K562 (cell line): Measurements from ENCODE around the gene LRRC74B. TPM values are rescaled to one million over a fixed set of nuclear protein-coding genes. Genes with fewer than 3 reads are reported as not detected.

ENCODE experiments used
- BCLAF1 ChIP-seq, 2 experiments: fragments of 450-650 bp in 1 of 2; IDR thresholded peaks; 2 replicates each; pipeline ENCODE4 v1.6.1; 2011 to 2017; ENCODE audit warnings: low read depth in 2 of 2, antibody characterized with exemption in 1 of 2, borderline replicate concordance in 1 of 2, low read length in 1 of 2, mild to moderate bottlenecking in 1 of 2, mixed read lengths in 1 of 2; ENCODE audit not compliant: control insufficient read depth in 1 of 2
- CBFA2T3 ChIP-seq: fragments of 450-650 bp; IDR thresholded peaks from 2 replicates; pipeline ENCODE4 v1.6.1; 2017
- CREB3L1 ChIP-seq: fragments of 450-650 bp; IDR thresholded peaks from 2 replicates; pipeline ENCODE4 v1.6.1; 2014; ENCODE audit warnings: low read depth, mild to moderate bottlenecking, moderate library complexity, borderline replicate concordance
- CTBP1 ChIP-seq: fragments of 450-650 bp; IDR thresholded peaks from 2 replicates; pipeline ENCODE4 v1.6.1; 2016; ENCODE audit warnings: borderline replicate concordance
- FOS ChIP-seq: IDR thresholded peaks from 3 replicates; pipeline ENCODE4 v1.6.1; 2011; ENCODE audit not compliant: insufficient read length; ENCODE audit errors: extremely low read depth
- FOXA3 ChIP-seq, 2 experiments: fragments of 450-650 bp in 1 of 2; sonication (generic) in 1 of 2; formaldehyde crosslinking; IDR thresholded peaks in 1 of 2; conservative IDR thresholded peaks in 1 of 2; 2 replicates each; pipeline versions ENCODE4 v1.4.0 to v1.8.0; 2020 to 2022; ENCODE audit warnings: mild to moderate bottlenecking in 2 of 2, missing genetic modification reagents in 1 of 2
- ID3 ChIP-seq, 2 experiments: fragments of 250-450 bp in 1 of 2; fragments of 450-650 bp in 1 of 2; sonication (Bioruptor Pico) in 1 of 2; IDR thresholded peaks; 2 replicates each; pipeline versions ENCODE4 v1.6.1 to v1.8.0; 2016 to 2021; ENCODE audit warnings: mild to moderate bottlenecking in 2 of 2, moderate library complexity in 2 of 2, missing compliant biosample characterization in 1 of 2, missing genetic modification characterization in 1 of 2
- KLF13 ChIP-seq: fragments of 450-650 bp; IDR thresholded peaks from 2 replicates; pipeline ENCODE4 v1.6.1; 2016; ENCODE audit warnings: missing genetic modification characterization, low read depth, mild to moderate bottlenecking, missing compliant biosample characterization, moderate library complexity, borderline replicate concordance
- KLF16 ChIP-seq: IDR thresholded peaks from 2 replicates; pipeline ENCODE4 v1.6.1; 2016; ENCODE audit warnings: antibody characterized with exemption
- SMAD2 ChIP-seq: fragments of 150-350 bp; IDR thresholded peaks from 2 replicates; pipeline ENCODE4 v1.6.1; 2014; ENCODE audit warnings: low read depth, mild to moderate bottlenecking, low read length
- SMARCA5 ChIP-seq: fragments of 450-650 bp; IDR thresholded peaks from 2 replicates; pipeline ENCODE4 v1.6.1; 2016
- SP2 ChIP-seq: IDR thresholded peaks from 2 replicates; pipeline ENCODE4 v1.6.1; 2011; ENCODE audit warnings: mild to moderate bottlenecking, low read depth, low read length, moderate library complexity; ENCODE audit not compliant: poor library complexity, severe bottlenecking; ENCODE audit errors: extremely low read depth
- SRF ChIP-seq, 2 experiments: fragments of 250-450, 450-650 bp in 1 of 2; sonication (Bioruptor Pico) in 1 of 2; sonication (generic) in 1 of 2; formaldehyde crosslinking; IDR thresholded peaks; 2 replicates each; pipeline versions ENCODE4 v1.5.0 to v1.5.1; 2020 to 2022; ENCODE audit warnings: mild to moderate bottlenecking in 1 of 2, missing genetic modification reagents in 1 of 2
- ZNF551 ChIP-seq: fragments of 250-450 bp; sonication (Bioruptor Pico); IDR thresholded peaks from 2 replicates; pipeline ENCODE4 v1.5.0; 2021; ENCODE audit warnings: mild to moderate bottlenecking, moderate library complexity
- ZNF77 ChIP-seq: fragments of 250-450 bp; sonication (Bioruptor Pico); IDR thresholded peaks from 2 replicates; pipeline ENCODE4 v1.5.0; 2020
- polyA plus RNA-seq, 8 experiments: library from polyadenylated mRNA; depleted of rRNA in 4 of 8; stranded (reverse) in 5 of 8; unstranded in 3 of 8; fragments of >200 nt; fragmentation: Nextera tagmentation in 2 of 8; fragmentation: Illumina TruSeq in 1 of 8; extraction: Ambion mirVana in 2 of 8; extraction: Trizol in 1 of 8; gene quantifications; 2 replicates each; pipeline versions ENCODE4 v1.2.1 to v1.2.3, GENCODE V29; 2011 to 2014; ENCODE audit warnings: inconsistent platforms in 1 of 8, missing spikeins in 1 of 8
- total RNA-seq, 7 experiments: library from RNA; depleted of rRNA in 6 of 7; stranded (reverse); fragments of >200 nt in 6 of 7; fragmentation: Illumina TruSeq in 2 of 7; extraction: Trizol in 2 of 7; gene quantifications; 2 replicates each; pipeline versions ENCODE4 v1.2.1 to v1.2.3, GENCODE V29; 2011 to 2021; ENCODE audit warnings: low replicate concordance in 1 of 7
- TF ChIP-seq, protein P1 (sequence below): fragments of 250-450 bp; sonication (Bioruptor Pico); IDR thresholded peaks from 2 replicates; pipeline ENCODE4 v1.9.0; 2021; ENCODE audit warnings: mild to moderate bottlenecking, inconsistent platforms
- TF ChIP-seq, protein P2 (sequence below): sonication (generic); formaldehyde crosslinking; IDR thresholded peaks from 2 replicates; pipeline ENCODE4 v1.8.0; 2022; ENCODE audit warnings: mild to moderate bottlenecking, missing genetic modification reagents

The LRRC74B gene
- total and polyA plus RNA-seq, 9 of the 15 experiments (the other 6 are each of a cell fraction or from before 2014, with no cell fraction given): not detected

- TF ChIP-seq BCLAF1 (IDR thresholded peaks at IDR 0.05; ENCODE audit: borderline replicate concordance in 1 of 2, control insufficient read depth in 1 of 2, low read depth in 2 of 2, low read length in 1 of 2) (no peak), ZNF551 (CRISPR knock-in tag) (no peak), ID3 (CRISPR knock-in tag; IDR thresholded peaks at IDR 0.05) (no peak), ID3 (tag; IDR thresholded peaks at IDR 0.05) (0 out of 2 replicates have a peak, but pooled peaks have one; percentile 12), FOXA3 (CRISPR knock-in tag; conservative IDR thresholded peaks at IDR 0.05 in 1 of 2, IDR thresholded peaks at IDR 0.05 in 1 of 2) (peak in 1 of 2 experiments; percentile 46; a peak in 1 of 4 replicates), ZNF77 (CRISPR knock-in tag) (no peak), SMAD2 (no peak), CBFA2T3 (no peak), KLF13 (tag) (no peak; the same call in 1 of the 2 replicates), SMARCA5 (no peak), SP2 (peak; percentile 98), CREB3L1 (no peak), SRF (CRISPR knock-in tag; IDR thresholded peaks at IDR 0.05) (no peak), KLF16 (no peak), FOS (peak; percentile 98), CTBP1 (no peak)
- TF ChIP-seq, protein P1, sequence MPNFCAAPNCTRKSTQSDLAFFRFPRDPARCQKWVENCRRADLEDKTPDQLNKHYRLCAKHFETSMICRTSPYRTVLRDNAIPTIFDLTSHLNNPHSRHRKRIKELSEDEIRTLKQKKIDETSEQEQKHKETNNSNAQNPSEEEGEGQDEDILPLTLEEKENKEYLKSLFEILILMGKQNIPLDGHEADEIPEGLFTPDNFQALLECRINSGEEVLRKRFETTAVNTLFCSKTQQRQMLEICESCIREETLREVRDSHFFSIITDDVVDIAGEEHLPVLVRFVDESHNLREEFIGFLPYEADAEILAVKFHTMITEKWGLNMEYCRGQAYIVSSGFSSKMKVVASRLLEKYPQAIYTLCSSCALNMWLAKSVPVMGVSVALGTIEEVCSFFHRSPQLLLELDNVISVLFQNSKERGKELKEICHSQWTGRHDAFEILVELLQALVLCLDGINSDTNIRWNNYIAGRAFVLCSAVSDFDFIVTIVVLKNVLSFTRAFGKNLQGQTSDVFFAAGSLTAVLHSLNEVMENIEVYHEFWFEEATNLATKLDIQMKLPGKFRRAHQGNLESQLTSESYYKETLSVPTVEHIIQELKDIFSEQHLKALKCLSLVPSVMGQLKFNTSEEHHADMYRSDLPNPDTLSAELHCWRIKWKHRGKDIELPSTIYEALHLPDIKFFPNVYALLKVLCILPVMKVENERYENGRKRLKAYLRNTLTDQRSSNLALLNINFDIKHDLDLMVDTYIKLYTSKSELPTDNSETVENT: peak; percentile 81
- TF ChIP-seq, protein P2, sequence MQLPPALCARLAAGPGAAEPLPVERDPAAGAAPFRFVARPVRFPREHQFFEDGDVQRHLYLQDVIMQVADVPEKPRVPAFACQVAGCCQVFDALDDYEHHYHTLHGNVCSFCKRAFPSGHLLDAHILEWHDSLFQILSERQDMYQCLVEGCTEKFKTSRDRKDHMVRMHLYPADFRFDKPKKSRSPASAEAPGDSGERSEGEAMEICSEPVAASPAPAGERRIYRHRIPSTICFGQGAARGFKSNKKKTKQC (CRISPR knock-in tag): no peak
Observed at GRCh38 chr22:21045585-21046294, at the start of gene LRRC74B (continued).
